Sigmoid colon (tissue), 4 donors: ENCODE results near the gene RPS19BP1.

Source experiments
- EP300 ChIP-seq, 4 donors: sonication (generic); formaldehyde crosslinking; IDR thresholded peaks; one replicate each; pipeline ENCODE4 v1.6.1; 2017; ENCODE audit warnings: antibody characterized with exemption in 4 of 4
- POLR2A ChIP-seq, 2 donors: fragments of 450-650 bp; IDR thresholded peaks; one replicate each; pipeline ENCODE4 v1.6.1; 2016; ENCODE audit warnings: antibody characterized with exemption in 2 of 2, mild to moderate bottlenecking in 2 of 2, moderate library complexity in 2 of 2
- POLR2AphosphoS5 ChIP-seq, 4 donors: sonication (generic); formaldehyde crosslinking; IDR thresholded peaks; one replicate each; pipeline ENCODE4 v1.6.1; 2017; ENCODE audit warnings: antibody characterized with exemption in 4 of 4
- TF ChIP-seq, protein P1 (sequence below), 4 experiments: fragments of 450-650 bp in 3 of 4; fragments of 200-600 bp in 1 of 4; IDR thresholded peaks; one replicate each; pipeline ENCODE4 v1.5.1; 2016 to 2019; ENCODE audit warnings: antibody characterized with exemption in 4 of 4, mild to moderate bottlenecking in 3 of 4, moderate library complexity in 2 of 4

DNA sequence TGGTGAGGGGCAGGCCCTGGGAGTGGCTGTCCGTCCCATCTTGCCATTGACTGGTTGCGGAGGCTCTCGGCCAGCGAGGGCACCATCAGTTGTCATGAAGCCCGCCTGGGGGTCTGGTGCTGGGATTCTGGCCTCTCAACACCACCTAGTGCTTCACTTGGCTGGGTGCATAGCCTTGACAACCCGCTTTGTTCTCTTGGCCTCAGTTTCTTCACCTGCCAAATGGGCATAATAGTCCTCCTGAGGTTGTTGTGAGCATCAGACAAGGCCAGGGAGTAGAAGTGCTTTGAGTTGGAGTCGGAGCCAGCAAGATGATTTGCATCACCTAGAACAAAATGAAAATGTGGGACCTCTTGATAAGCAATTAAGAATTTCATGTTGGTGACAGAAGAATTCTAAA, 36.5 kb upstream of the RPS19BP1 start:
- no peak for TF ChIP-seq POLR2AphosphoS5 (IDR thresholded peaks at IDR 0.05)
- TF ChIP-seq, protein P1, sequence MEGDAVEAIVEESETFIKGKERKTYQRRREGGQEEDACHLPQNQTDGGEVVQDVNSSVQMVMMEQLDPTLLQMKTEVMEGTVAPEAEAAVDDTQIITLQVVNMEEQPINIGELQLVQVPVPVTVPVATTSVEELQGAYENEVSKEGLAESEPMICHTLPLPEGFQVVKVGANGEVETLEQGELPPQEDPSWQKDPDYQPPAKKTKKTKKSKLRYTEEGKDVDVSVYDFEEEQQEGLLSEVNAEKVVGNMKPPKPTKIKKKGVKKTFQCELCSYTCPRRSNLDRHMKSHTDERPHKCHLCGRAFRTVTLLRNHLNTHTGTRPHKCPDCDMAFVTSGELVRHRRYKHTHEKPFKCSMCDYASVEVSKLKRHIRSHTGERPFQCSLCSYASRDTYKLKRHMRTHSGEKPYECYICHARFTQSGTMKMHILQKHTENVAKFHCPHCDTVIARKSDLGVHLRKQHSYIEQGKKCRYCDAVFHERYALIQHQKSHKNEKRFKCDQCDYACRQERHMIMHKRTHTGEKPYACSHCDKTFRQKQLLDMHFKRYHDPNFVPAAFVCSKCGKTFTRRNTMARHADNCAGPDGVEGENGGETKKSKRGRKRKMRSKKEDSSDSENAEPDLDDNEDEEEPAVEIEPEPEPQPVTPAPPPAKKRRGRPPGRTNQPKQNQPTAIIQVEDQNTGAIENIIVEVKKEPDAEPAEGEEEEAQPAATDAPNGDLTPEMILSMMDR (IDR thresholded peaks at IDR 0.05), result no peak
- no peak for TF ChIP-seq EP300 (IDR thresholded peaks at IDR 0.05)
- TF ChIP-seq POLR2A (IDR thresholded peaks at IDR 0.05), result no peak
